H1 (cell line): Measurements from ENCODE around the gene ARID5A. TPM values are rescaled to one million over a fixed set of nuclear protein-coding genes. Genes with fewer than 3 reads are reported as not detected.

Source experiments
- CTCF ChIA-PET: fragments of 300-600 bp; sonication (Branson Sonifier 250); formaldehyde crosslinking; loops from one replicate; lab custom pipeline; 2021; ENCODE audit not compliant: partially characterized antibody; lab: Charles Lee
- POLR2A ChIA-PET: fragments of 300-600 bp; sonication (Branson Sonifier 250); formaldehyde crosslinking; loops from one replicate; lab custom pipeline; 2021; ENCODE audit warnings: inconsistent platforms; ENCODE audit not compliant: partially characterized antibody; lab: Charles Lee
- DNase-seq, 2 experiments: peaks; one replicate each; pipeline versions ENCODE4 v3.0.0 to v3.0.0-alpha.2; 2010 to 2022; ENCODE audit warnings: low spot score in 2 of 2, low read depth in 1 of 2, mixed read lengths in 1 of 2
- FAIRE-seq: peaks from 2 replicates; lab custom pipeline; 2011; peaks lifted over from hg19 to GRCh38; lab: Jason Lieb, UNC
- H2AFZ ChIP-seq: 2 replicates; pipeline ENCODE4 v1.8.1; 2012; ENCODE audit warnings: low read length, inconsistent platforms
- H2AK5ac ChIP-seq: 2 replicates; pipeline ENCODE4 v1.6.1; 2013; ENCODE audit warnings: low read depth, low read length
- H2BK120ac ChIP-seq: replicated peaks from 2 replicates; pipeline ENCODE3; 2013; ENCODE audit warnings: low read depth, low read length, inconsistent platforms
- H2BK12ac ChIP-seq: 2 replicates; pipeline ENCODE4 v1.6.1; 2013; ENCODE audit warnings: low read depth, low read length
- H2BK15ac ChIP-seq: 2 replicates; pipeline ENCODE4 v1.6.1; 2013; ENCODE audit warnings: low read length
- H2BK20ac ChIP-seq: 2 replicates; pipeline ENCODE4 v1.6.1; 2013; ENCODE audit warnings: low read length
- H2BK5ac ChIP-seq: 2 replicates; pipeline ENCODE4 v1.6.1; 2013; ENCODE audit warnings: low read depth, low read length
- H3K14ac ChIP-seq: 2 replicates; pipeline ENCODE4 v1.6.1; 2013; ENCODE audit warnings: inconsistent platforms; ENCODE audit not compliant: insufficient read length
- H3K18ac ChIP-seq: 2 replicates; pipeline ENCODE4 v1.6.1; 2013; ENCODE audit warnings: low read length; ENCODE audit errors: extremely low read depth
- H3K23ac ChIP-seq: 2 replicates; pipeline ENCODE4 v1.6.1; 2013; ENCODE audit warnings: inconsistent platforms; ENCODE audit not compliant: insufficient read length
- H3K23me2 ChIP-seq: 2 replicates; pipeline ENCODE4 v1.6.1; 2013; ENCODE audit warnings: low read depth, low read length
- H3K27ac ChIP-seq: 2 replicates; pipeline ENCODE4 v1.6.1; 2011; ENCODE audit warnings: low read depth, low read length, inconsistent platforms
- H3K27me3 ChIP-seq, 4 experiments: replicated peaks in 1 of 4; 1 replicate in 1 of 4; 2 replicates in 3 of 4; pipeline versions ENCODE4 v1.6.1 to v1.8.1; 2011 to 2013; ENCODE audit warnings: low read length in 3 of 4, mild to moderate bottlenecking in 3 of 4, inconsistent platforms in 2 of 4, mixed read lengths in 2 of 4, moderate library complexity in 1 of 4; ENCODE audit not compliant: control insufficient read depth in 3 of 4, insufficient read depth in 3 of 4; ENCODE audit errors: extremely low read depth in 1 of 4
- H3K36me3 ChIP-seq, 4 experiments: 2 replicates each; pipeline versions ENCODE4 v1.6.1 to v1.8.1; 2011 to 2013; ENCODE audit warnings: mild to moderate bottlenecking in 4 of 4, low read length in 3 of 4, moderate library complexity in 2 of 4, control low read depth in 1 of 4, inconsistent platforms in 1 of 4; ENCODE audit not compliant: insufficient read depth in 4 of 4, control insufficient read depth in 2 of 4
- H3K4ac ChIP-seq: replicated peaks from 2 replicates; pipeline ENCODE3; 2013; ENCODE audit warnings: low read length, low read depth, mixed read lengths, inconsistent platforms; ENCODE audit not compliant: insufficient read length
- H3K4me1 ChIP-seq, 4 experiments: replicated peaks in 1 of 4; 1 replicate in 1 of 4; 2 replicates in 3 of 4; pipeline versions ENCODE4 v1.6.1 to v1.8.1; 2011 to 2013; ENCODE audit warnings: low read length in 3 of 4, inconsistent platforms in 2 of 4, mixed read lengths in 1 of 4; ENCODE audit not compliant: insufficient read depth in 4 of 4, control insufficient read depth in 3 of 4
- H3K4me2 ChIP-seq, 2 experiments: 2 replicates each; pipeline versions ENCODE4 v1.6.1 to v1.8.1; 2011 to 2013; ENCODE audit warnings: low read depth in 2 of 2, low read length in 2 of 2, control low read depth in 1 of 2, inconsistent platforms in 1 of 2, mild to moderate bottlenecking in 1 of 2; ENCODE audit not compliant: insufficient read depth in 1 of 2
- H3K4me3 ChIP-seq, 4 experiments: fragments of 200-600, 300-600 bp in 1 of 4; sonication (generic), shearing (Covaris generic), sonication (Bioruptor Twin) in 1 of 4; 2 replicates each; pipeline versions ENCODE4 v1.5.1 to v1.8.1; 2011 to 2016; ENCODE audit warnings: low read length in 4 of 4, low read depth in 3 of 4, control low read depth in 2 of 4, inconsistent platforms in 2 of 4, mild to moderate bottlenecking in 2 of 4, mixed read lengths in 1 of 4, moderate library complexity in 1 of 4; ENCODE audit not compliant: insufficient read depth in 2 of 4; ENCODE audit errors: extremely low read depth in 1 of 4
- H3K56ac ChIP-seq: replicated peaks from 2 replicates; pipeline ENCODE3; 2013; ENCODE audit warnings: low read depth, mild to moderate bottlenecking, mixed read lengths, low read length, inconsistent platforms; ENCODE audit not compliant: insufficient read length
- H3K79me1 ChIP-seq: 2 replicates; pipeline ENCODE4 v1.6.1; 2013; ENCODE audit warnings: low read depth, low read length, control low read depth
- H3K79me2 ChIP-seq, 2 experiments: 2 replicates each; pipeline versions ENCODE4 v1.6.1 to v1.8.1; 2012 to 2013; ENCODE audit warnings: low read length in 2 of 2, mild to moderate bottlenecking in 2 of 2, inconsistent platforms in 1 of 2; ENCODE audit not compliant: insufficient read depth in 2 of 2, control insufficient read depth in 1 of 2
- H3K9ac ChIP-seq, 4 experiments: replicated peaks in 1 of 4; 1 replicate in 1 of 4; 2 replicates in 3 of 4; pipeline versions ENCODE4 v1.6.1 to v1.8.1; 2011 to 2013; ENCODE audit warnings: low read depth in 3 of 4, low read length in 3 of 4, control low read depth in 2 of 4, mild to moderate bottlenecking in 2 of 4, moderate library complexity in 2 of 4, inconsistent platforms in 1 of 4; ENCODE audit errors: extremely low read depth in 1 of 4
- H3K9me3 ChIP-seq, 2 experiments: 2 replicates each; pipeline versions ENCODE4 v1.6.1 to v1.8.1; 2012 to 2013; ENCODE audit warnings: mild to moderate bottlenecking in 2 of 2, moderate library complexity in 2 of 2, control low read depth in 1 of 2, inconsistent platforms in 1 of 2, low read depth in 1 of 2, low read length in 1 of 2, mixed read lengths in 1 of 2; ENCODE audit not compliant: insufficient read depth in 2 of 2
- H4K20me1 ChIP-seq, 2 experiments: replicated peaks in 1 of 2; 2 replicates each; pipeline versions ENCODE3 to v1.8.1; 2011 to 2013; ENCODE audit warnings: inconsistent platforms in 2 of 2, low read length in 2 of 2, mild to moderate bottlenecking in 1 of 2; ENCODE audit not compliant: insufficient read depth in 2 of 2, control insufficient read depth in 1 of 2
- H4K5ac ChIP-seq: 2 replicates; pipeline ENCODE4 v1.6.1; 2013; ENCODE audit warnings: low read length, low read depth, mixed read lengths, inconsistent platforms; ENCODE audit not compliant: insufficient read length
- H4K8ac ChIP-seq: 2 replicates; pipeline ENCODE4 v1.8.0; 2013; ENCODE audit warnings: mild to moderate bottlenecking, moderate library complexity, low read length, inconsistent platforms; ENCODE audit not compliant: insufficient read depth; ENCODE audit errors: extremely low read depth
- H4K91ac ChIP-seq: replicated peaks from 2 replicates; pipeline ENCODE3; 2013; ENCODE audit warnings: low read length, mixed read lengths, inconsistent platforms; ENCODE audit not compliant: insufficient read length
- EP300 ChIP-seq, 2 experiments: IDR thresholded peaks; 1 replicate in 1 of 2; 2 replicates in 1 of 2; pipeline ENCODE4 v1.6.1; 2011 to 2012; ENCODE audit warnings: low read depth in 2 of 2, low read length in 2 of 2, mild to moderate bottlenecking in 2 of 2, borderline replicate concordance in 1 of 2, inconsistent platforms in 1 of 2, moderate library complexity in 1 of 2
- HDAC6 ChIP-seq: IDR thresholded peaks from one replicate; pipeline ENCODE4 v1.7.1; 2012; ENCODE audit warnings: low read depth, mild to moderate bottlenecking, inconsistent platforms, low read length, moderate library complexity
- JUND ChIP-seq: IDR thresholded peaks from 2 replicates; pipeline ENCODE4 v1.6.1; 2011; ENCODE audit warnings: mild to moderate bottlenecking, improper control_type of control experiment, low read length
- POLR2A ChIP-seq, 2 experiments: IDR thresholded peaks; 1 replicate in 1 of 2; 2 replicates in 1 of 2; pipeline ENCODE4 v1.6.1; 2011; ENCODE audit warnings: low read depth in 2 of 2, low read length in 2 of 2, mild to moderate bottlenecking in 2 of 2; ENCODE audit errors: control extremely low read depth in 1 of 2
- RNF2 ChIP-seq: fragments of 200-900, 300-1000 bp; sonication (generic); IDR thresholded peaks from 2 replicates; pipeline ENCODE4 v1.7.1; 2016; ENCODE audit warnings: borderline replicate concordance, low read depth, mild to moderate bottlenecking, antibody characterized with exemption, low read length; ENCODE audit not compliant: poor library complexity, severe bottlenecking; ENCODE audit errors: missing control alignments
- SP1 ChIP-seq: IDR thresholded peaks from 2 replicates; pipeline ENCODE4 v1.6.1; 2011; ENCODE audit warnings: low read depth, low read length
- SRF ChIP-seq: IDR thresholded peaks from 2 replicates; pipeline ENCODE4 v1.6.1; 2011; ENCODE audit warnings: mild to moderate bottlenecking, low read depth, low read length, moderate library complexity
- YY1 ChIP-seq: IDR thresholded peaks from 2 replicates; pipeline ENCODE4 v1.6.1; 2011; ENCODE audit warnings: low read depth, mild to moderate bottlenecking, low read length
- WGBS, 2 experiments: shearing (Covaris generic) in 1 of 2; methylation state at CpG; one replicate each; pipeline versions ENCODE4 v1.1.6 to v1.1.7; 2013 to 2015; ENCODE audit warnings: low lambda C conversion rate in 2 of 2, mixed read lengths in 2 of 2, inconsistent platforms in 1 of 2, low coverage in 1 of 2, missing lambda C conversion rate in 1 of 2; ENCODE audit not compliant: insufficient replicate concordance in 2 of 2, insufficient coverage in 1 of 2, insufficient read length in 1 of 2; ENCODE audit errors: extremely low coverage in 1 of 2, missing lambda C conversion rate in 1 of 2; 5-methylcytosine and 5-hydroxymethylcytosine counted together
- polyA plus RNA-seq, 7 experiments: library from polyadenylated mRNA; depleted of rRNA in 3 of 7; stranded (reverse) in 5 of 7; unstranded in 2 of 7; fragments of >200 nt in 5 of 7; fragments of 200-250 nt in 2 of 7; gene quantifications; 1 replicate in 5 of 7; 2 replicates in 1 of 7; 4 replicates in 1 of 7; pipeline versions ENCODE4 v1.2.1 to v1.2.3, GENCODE V29; 2011 to 2013; ENCODE audit warnings: missing spikeins in 2 of 7, mixed read lengths in 2 of 7
- total RNA-seq: library from RNA; stranded (reverse); fragmentation: NEBNext Ultra II Directional; extraction: Animal tissue kit (Norgen Biotek cat#: 25700); gene quantifications from 2 replicates; pipeline ENCODE4 v1.2.1, GENCODE V29; 2021
- TF ChIP-seq, protein P1 (sequence below), 3 experiments: IDR thresholded peaks; 1 replicate in 2 of 3; 2 replicates in 1 of 3; pipeline versions ENCODE4 v1.5.1 to v1.6.1; 2011; ENCODE audit warnings: low read length in 3 of 3, mild to moderate bottlenecking in 3 of 3, inconsistent platforms in 2 of 3, low read depth in 1 of 3, moderate library complexity in 1 of 3; ENCODE audit not compliant: insufficient read depth in 1 of 3; ENCODE audit errors: control extremely low read depth in 1 of 3

Gene ARID5A
- total and polyA plus RNA-seq, 2 of the 8 experiments (the other 6 are each of a cell fraction or from before 2014, with no cell fraction given), result 3.3 to 5.3 TPM

DNA sequence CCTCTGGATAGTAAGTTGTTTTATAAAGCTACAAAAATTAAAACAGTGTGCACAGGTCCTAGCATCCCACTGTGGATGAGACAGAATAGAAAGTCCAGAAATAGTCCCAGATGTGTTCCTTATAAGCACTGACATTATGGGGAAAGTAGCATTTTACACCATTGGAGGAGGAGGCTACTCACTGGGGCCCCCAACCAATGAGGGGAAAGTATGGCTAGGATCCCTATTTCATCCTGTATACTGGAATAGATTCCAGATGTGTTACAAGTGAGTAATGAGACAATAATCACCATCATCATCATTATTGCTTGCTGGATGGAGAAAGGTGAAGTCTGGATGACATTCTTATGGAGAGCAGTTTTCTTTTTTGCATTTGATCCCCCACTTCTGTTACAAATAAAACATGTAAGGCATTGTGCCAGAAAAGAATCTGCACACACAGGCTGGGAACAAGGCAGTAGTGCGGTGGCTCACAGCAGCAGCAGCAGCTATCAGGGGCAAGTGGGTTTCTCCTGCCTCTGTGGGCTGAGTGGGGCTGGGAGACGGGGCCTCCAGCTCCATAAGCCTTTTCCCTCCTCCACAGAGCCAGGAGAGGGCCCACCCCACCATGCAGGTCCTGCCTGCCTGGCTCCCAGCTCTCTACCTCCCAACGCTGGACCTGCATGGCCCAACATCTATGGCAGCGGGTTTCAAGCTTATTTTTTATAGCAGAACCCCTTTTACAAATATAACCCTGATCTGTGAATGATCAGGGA, 5.0 kb downstream of the ARID5A start:
- no peak overlapping the region for H4K91ac ChIP-seq
- H3K4me2 ChIP-seq, result no peak overlapping the region
- H3K4ac ChIP-seq, result no peak overlapping the region
- no peak overlapping the region for H2BK15ac ChIP-seq
- H3K9me3 ChIP-seq, result peaks cover 0 to 5% of the 10 kb centered on the region in 2 experiments; a peak in 1 of 4 replicates
- no peak overlapping the region for H2AFZ ChIP-seq
- H3K9ac ChIP-seq, result no peak overlapping the region
- H3K23ac ChIP-seq, result no peak overlapping the region
- peaks cover 10 to 30% (median 25%) of the 10 kb centered on the region in 4 experiments; a peak in 6 of 7 replicates for H3K27me3 ChIP-seq
- H2BK20ac ChIP-seq, result no peak overlapping the region
- no peaks in the 10 kb centered on the region; the same call in none of the 2 replicates for H3K79me1 ChIP-seq
- no peak overlapping the region for H3K14ac ChIP-seq
- ChIA-PET CTCF (interaction anchor here (0.5 to 18.5 kb wide), 7 partner anchors 11 to 297 kb away, joined by 3 to 361 read pairs (median 6); no protein-coding TSS in a partner anchor), POLR2A (interaction anchor here (0.6 kb wide), 1 partner anchor 300 kb away, joined by 3 read pairs; no protein-coding TSS in a partner anchor)
- no peak overlapping the region for H2BK120ac ChIP-seq
- no peak overlapping the region for H4K8ac ChIP-seq
- peaks cover 14% of the 10 kb centered on the region; the same call in 1 of the 2 replicates for H3K23me2 ChIP-seq
- no peak overlapping the region for H4K5ac ChIP-seq
- H3K18ac ChIP-seq, result no peak overlapping the region
- FAIRE-seq (no peak), DNase-seq (no peak)
- no peak overlapping the region for H3K56ac ChIP-seq
- peaks cover 9 to 11% of the 10 kb centered on the region in 2 experiments for H4K20me1 ChIP-seq
- H2AK5ac ChIP-seq, result no peak overlapping the region
- H2BK5ac ChIP-seq, result no peak overlapping the region
- 87% methylated on average over 4 of the region's 4 CpGs; no CpG with 5 or more reads in 1 of the 2 experiments for WGBS, 2 experiments
- peaks cover 3 to 25% (median 18%) of the 10 kb centered on the region in 4 experiments for H3K4me1 ChIP-seq
- no peak overlapping the region for H3K27ac ChIP-seq
- no peak overlapping the region for H2BK12ac ChIP-seq
- H3K79me2 ChIP-seq, result no peaks in the 10 kb centered on the region
- no peak overlapping the region for H3K4me3 ChIP-seq
- no peaks in the 10 kb centered on the region for H3K36me3 ChIP-seq
- TF ChIP-seq, protein P1, sequence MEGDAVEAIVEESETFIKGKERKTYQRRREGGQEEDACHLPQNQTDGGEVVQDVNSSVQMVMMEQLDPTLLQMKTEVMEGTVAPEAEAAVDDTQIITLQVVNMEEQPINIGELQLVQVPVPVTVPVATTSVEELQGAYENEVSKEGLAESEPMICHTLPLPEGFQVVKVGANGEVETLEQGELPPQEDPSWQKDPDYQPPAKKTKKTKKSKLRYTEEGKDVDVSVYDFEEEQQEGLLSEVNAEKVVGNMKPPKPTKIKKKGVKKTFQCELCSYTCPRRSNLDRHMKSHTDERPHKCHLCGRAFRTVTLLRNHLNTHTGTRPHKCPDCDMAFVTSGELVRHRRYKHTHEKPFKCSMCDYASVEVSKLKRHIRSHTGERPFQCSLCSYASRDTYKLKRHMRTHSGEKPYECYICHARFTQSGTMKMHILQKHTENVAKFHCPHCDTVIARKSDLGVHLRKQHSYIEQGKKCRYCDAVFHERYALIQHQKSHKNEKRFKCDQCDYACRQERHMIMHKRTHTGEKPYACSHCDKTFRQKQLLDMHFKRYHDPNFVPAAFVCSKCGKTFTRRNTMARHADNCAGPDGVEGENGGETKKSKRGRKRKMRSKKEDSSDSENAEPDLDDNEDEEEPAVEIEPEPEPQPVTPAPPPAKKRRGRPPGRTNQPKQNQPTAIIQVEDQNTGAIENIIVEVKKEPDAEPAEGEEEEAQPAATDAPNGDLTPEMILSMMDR (IDR thresholded peaks at IDR 0.05; ENCODE audit: control extremely low read depth in 1 of 3, insufficient read depth in 1 of 3, low read depth in 1 of 3, low read length in 3 of 3), result no peak
- TF ChIP-seq RNF2, result no peak
- no peak for TF ChIP-seq SP1
- no peak for TF ChIP-seq SRF
- TF ChIP-seq JUND, result no peak
- no peak for TF ChIP-seq POLR2A (IDR thresholded peaks at IDR 0.05; ENCODE audit: control extremely low read depth in 1 of 2, low read depth in 2 of 2, low read length in 2 of 2)
- TF ChIP-seq YY1, result no peak
- no peak for TF ChIP-seq EP300 (IDR thresholded peaks at IDR 0.05; ENCODE audit: borderline replicate concordance in 1 of 2, low read depth in 2 of 2, low read length in 2 of 2)
- no peak for TF ChIP-seq HDAC6
